Trophoblast cell (in vitro differentiated cells and primary cell): ENCODE results near the gene EVPL.

Experiments
- DNase-seq, 2 donors: peaks; one replicate each; pipeline ENCODE4 v3.0.0-alpha.2; 2016
- H2AFZ ChIP-seq: 2 replicates; pipeline ENCODE4 v1.6.1; 2013; ENCODE audit warnings: low read length, moderate library complexity, mild to moderate bottlenecking; ENCODE audit not compliant: insufficient read depth, poor library complexity
- H2AK5ac ChIP-seq: 2 replicates; pipeline ENCODE4 v1.6.1; 2013; ENCODE audit warnings: mild to moderate bottlenecking, low read length
- H2BK120ac ChIP-seq: 2 replicates; pipeline ENCODE4 v1.6.1; 2013; ENCODE audit warnings: low read length, mild to moderate bottlenecking, moderate library complexity; ENCODE audit not compliant: insufficient read depth, poor library complexity
- H2BK12ac ChIP-seq: 2 replicates; pipeline ENCODE4 v1.6.1; 2013; ENCODE audit warnings: mild to moderate bottlenecking, low read length, moderate library complexity
- H2BK5ac ChIP-seq: 2 replicates; pipeline ENCODE4 v1.6.1; 2013; ENCODE audit warnings: low read length, low read depth, moderate library complexity, mild to moderate bottlenecking; ENCODE audit not compliant: poor library complexity
- H3K14ac ChIP-seq: 2 replicates; pipeline ENCODE4 v1.6.1; 2013; ENCODE audit warnings: mild to moderate bottlenecking, low read length
- H3K18ac ChIP-seq: 2 replicates; pipeline ENCODE4 v1.6.1; 2013; ENCODE audit warnings: mild to moderate bottlenecking, low read length
- H3K23ac ChIP-seq: 2 replicates; pipeline ENCODE4 v1.6.1; 2013; ENCODE audit warnings: low read length
- H3K27ac ChIP-seq: 2 replicates; pipeline ENCODE4 v1.5.1; 2013; ENCODE audit warnings: low read depth, mild to moderate bottlenecking, inconsistent platforms, low read length, moderate library complexity
- H3K27me3 ChIP-seq: 2 replicates; pipeline ENCODE4 v1.6.1; 2013; ENCODE audit warnings: inconsistent platforms, mild to moderate bottlenecking, low read length, moderate library complexity; ENCODE audit not compliant: insufficient read depth
- H3K36me3 ChIP-seq, 2 experiments: 1 replicate in 1 of 2; 2 replicates in 1 of 2; pipeline ENCODE4 v1.6.1; 2013; ENCODE audit warnings: low read length in 2 of 2, mild to moderate bottlenecking in 2 of 2, moderate library complexity in 1 of 2; ENCODE audit not compliant: insufficient read depth in 2 of 2, control insufficient read depth in 1 of 2
- H3K4ac ChIP-seq: 2 replicates; pipeline ENCODE4 v1.6.1; 2013; ENCODE audit warnings: low read depth, mild to moderate bottlenecking, low read length, moderate library complexity
- H3K4me1 ChIP-seq, 2 experiments: 1 replicate in 1 of 2; 2 replicates in 1 of 2; pipeline ENCODE4 v1.6.1; 2013; ENCODE audit warnings: low read length in 2 of 2, mild to moderate bottlenecking in 2 of 2, moderate library complexity in 1 of 2; ENCODE audit not compliant: insufficient read depth in 2 of 2, control insufficient read depth in 1 of 2
- H3K4me2 ChIP-seq: 2 replicates; pipeline ENCODE4 v1.6.1; 2013; ENCODE audit warnings: inconsistent platforms, mild to moderate bottlenecking, low read length, moderate library complexity
- H3K4me3 ChIP-seq: 2 replicates; pipeline ENCODE4 v1.5.1; 2013; ENCODE audit warnings: mild to moderate bottlenecking, low read depth, low read length, inconsistent platforms
- H3K79me1 ChIP-seq: one replicate; pipeline ENCODE4 v1.6.1; 2013; ENCODE audit warnings: low read length
- H3K79me2 ChIP-seq: 2 replicates; pipeline ENCODE4 v1.6.1; 2013; ENCODE audit warnings: low read length, mild to moderate bottlenecking; ENCODE audit not compliant: control insufficient read depth, insufficient read depth, poor library complexity
- H3K9ac ChIP-seq: 2 replicates; pipeline ENCODE4 v1.6.1; 2013; ENCODE audit warnings: mild to moderate bottlenecking, low read length
- H3K9me3 ChIP-seq: 2 replicates; pipeline ENCODE4 v1.6.1; 2013; ENCODE audit warnings: low read depth, mild to moderate bottlenecking, control low read depth, inconsistent platforms, low read length; ENCODE audit not compliant: insufficient read depth
- H4K12ac ChIP-seq: 2 replicates; pipeline ENCODE4 v1.6.1; 2013; ENCODE audit warnings: low read depth, mild to moderate bottlenecking, low read length, moderate library complexity
- H4K8ac ChIP-seq: 2 replicates; pipeline ENCODE4 v1.6.1; 2013; ENCODE audit warnings: low read depth, mild to moderate bottlenecking, low read length, moderate library complexity
- H4K91ac ChIP-seq: one replicate; pipeline ENCODE4 v1.6.1; 2013; ENCODE audit warnings: low read depth, mild to moderate bottlenecking, low read length, moderate library complexity
- WGBS: extraction: QIAGEN DNeasy Blood & Tissue Kit; methylation state at CpG from one replicate; pipeline ENCODE4 v1.1.7; 2013; ENCODE audit warnings: missing lambda C conversion rate; ENCODE audit not compliant: insufficient read length, insufficient coverage; ENCODE audit errors: extremely low coverage; 5-methylcytosine and 5-hydroxymethylcytosine counted together

EVPL gene

GRCh38 chr17:75987041-75987440 lies 40.1 kb downstream of the EVPL start:
- H3K27ac ChIP-seq, result no peak overlapping the region

GRCh38 chr17:75985986-75986385 lies 41.1 kb downstream of the EVPL start:
- H3K4me2 ChIP-seq, result no peak overlapping the region
- H3K79me1 ChIP-seq, result peaks cover 12% of the 10 kb centered on the region
- no peak overlapping the region for H2BK120ac ChIP-seq
- H3K79me2 ChIP-seq, result peaks cover 3% of the 10 kb centered on the region
- H3K23ac ChIP-seq, result no peak overlapping the region
- no peak overlapping the region for H4K91ac ChIP-seq
- H2AK5ac ChIP-seq, result no peak overlapping the region
- H4K8ac ChIP-seq, result no peak overlapping the region
- peaks cover 13 to 20% of the 10 kb centered on the region in 2 experiments for H3K4me1 ChIP-seq
- no peak overlapping the region for H3K27ac ChIP-seq
- peak; percentile 75 to 94 for DNase-seq
- no peak overlapping the region for H3K4ac ChIP-seq
- H2BK5ac ChIP-seq, result no peak overlapping the region
- no peak overlapping the region for H3K18ac ChIP-seq
- WGBS, result no CpG with 5 or more reads among the region's 4 CpGs
- H3K14ac ChIP-seq, result no peak overlapping the region
- H3K9ac ChIP-seq, result no peak overlapping the region
- H3K27me3 ChIP-seq, result no peaks in the 10 kb centered on the region
- no peaks in the 10 kb centered on the region for H3K9me3 ChIP-seq
- H3K36me3 ChIP-seq, result peaks cover 0 to 6% of the 10 kb centered on the region in 2 experiments
- H2BK12ac ChIP-seq, result no peak overlapping the region
- no peak overlapping the region for H4K12ac ChIP-seq
- H2AFZ ChIP-seq, result no peak overlapping the region
- no peak overlapping the region for H3K4me3 ChIP-seq

More at GRCh38 chr17:75987041-75987440, 40.1 kb downstream of the EVPL start:
- Histone ChIP-seq H2BK5ac (no peak overlapping the region), H3K14ac (no peak overlapping the region), H3K79me1 (peaks cover 2% of the 10 kb centered on the region), H3K4ac (no peak overlapping the region), H3K4me1 (peaks cover 7 to 13% of the 10 kb centered on the region in 2 experiments), H3K9me3 (peaks cover 3% of the 10 kb centered on the region), H3K4me2 (no peak overlapping the region), H3K79me2 (no peaks in the 10 kb centered on the region), H4K91ac (no peak overlapping the region), H3K18ac (no peak overlapping the region), H4K8ac (no peak overlapping the region), H2AFZ (no peak overlapping the region), H2BK120ac (no peak overlapping the region), H3K23ac (no peak overlapping the region), H2BK12ac (no peak overlapping the region), H3K36me3 (peaks cover 7 to 11% of the 10 kb centered on the region in 2 experiments), H4K12ac (no peak overlapping the region), H2AK5ac (no peak overlapping the region), H3K9ac (no peak overlapping the region), H3K4me3 (no peak overlapping the region), H3K27me3 (no peaks in the 10 kb centered on the region)
- no CpG with 5 or more reads among the region's 4 CpGs for WGBS
- DNase-seq, result no peak

- H3K27me3 ChIP-seq, result no peaks in the 10 kb centered on the region
- peak overlapping the region; percentile 74 for H2BK12ac ChIP-seq
- no CpG with 5 or more reads among the region's 6 CpGs for WGBS
- H4K91ac ChIP-seq, result peak overlapping the region; percentile 78
- no peak overlapping the region for H3K9ac ChIP-seq
- H2AFZ ChIP-seq, result no peak overlapping the region
- H4K12ac ChIP-seq, result no peak overlapping the region
- no peak overlapping the region for H3K18ac ChIP-seq
- H3K4ac ChIP-seq, result no peak overlapping the region
- no peak overlapping the region for H3K23ac ChIP-seq
- peak overlapping the region; percentile 58 for H3K14ac ChIP-seq
- peaks cover 28% of the 10 kb centered on the region for H3K79me1 ChIP-seq
- peak overlapping the region; percentile 78 for H2BK120ac ChIP-seq
- H3K4me2 ChIP-seq, result peak overlapping the region; percentile 38
- no peak overlapping the region for H3K4me3 ChIP-seq
- DNase-seq, result peak; percentile 86 to 87
- peak overlapping the region; percentile 87 for H3K27ac ChIP-seq
- peaks cover 16% of the 10 kb centered on the region for H3K79me2 ChIP-seq
- no peaks in the 10 kb centered on the region for H3K9me3 ChIP-seq
- H3K4me1 ChIP-seq, result peaks cover 22 to 28% of the 10 kb centered on the region in 2 experiments
- peak overlapping the region; percentile 81 for H2BK5ac ChIP-seq
- H3K36me3 ChIP-seq, result no peaks in the 10 kb centered on the region
- H4K8ac ChIP-seq, result no peak overlapping the region
- no peak overlapping the region for H2AK5ac ChIP-seq
These were observed 43.5 kb downstream of the EVPL start for GRCh38 chr17:75983501-75984181.

- Histone ChIP-seq H3K27me3 (no peaks in the 10 kb centered on the region), H3K4me1 (peaks cover 22 to 28% of the 10 kb centered on the region in 2 experiments), H2BK5ac (peak overlapping the region; percentile 90), H2AK5ac (peak overlapping the region; percentile 95), H3K79me2 (peaks cover 23% of the 10 kb centered on the region), H2BK120ac (peak overlapping the region; percentile 97), H3K9ac (no peak overlapping the region), H3K36me3 (no peaks in the 10 kb centered on the region), H3K4ac (peak overlapping the region; percentile 61), H3K79me1 (peaks cover 30% of the 10 kb centered on the region), H4K8ac (peak overlapping the region; percentile 68), H3K18ac (peak overlapping the region; percentile 82), H3K14ac (peak overlapping the region; percentile 82), H2AFZ (peak overlapping the region; percentile 37), H3K9me3 (no peaks in the 10 kb centered on the region), H4K12ac (peak overlapping the region; percentile 71), H3K27ac (peak overlapping the region; percentile 100), H3K4me2 (no peak overlapping the region), H3K4me3 (no peak overlapping the region), H2BK12ac (peak overlapping the region; percentile 72), H3K23ac (no peak overlapping the region), H4K91ac (peak overlapping the region; percentile 89)
- peak; percentile 53 to 63 for DNase-seq
- no CpG with 5 or more reads among the region's 7 CpGs for WGBS
These were observed 46.0 kb downstream of the EVPL start for GRCh38 chr17:75981019-75981615.
